Hair follicular keratinocyte (primary cell): ENCODE measurements around the gene LOX. TPM values are rescaled to one million over a fixed set of nuclear protein-coding genes. Genes with fewer than 3 reads are reported as not detected.

ENCODE experiments used
- total RNA-seq: library from RNA; depleted of rRNA; stranded (reverse); fragments of >200 nt; gene quantifications from 2 replicates; pipeline ENCODE4 v1.2.3, GENCODE V29; 2015

LOX gene, protein sequence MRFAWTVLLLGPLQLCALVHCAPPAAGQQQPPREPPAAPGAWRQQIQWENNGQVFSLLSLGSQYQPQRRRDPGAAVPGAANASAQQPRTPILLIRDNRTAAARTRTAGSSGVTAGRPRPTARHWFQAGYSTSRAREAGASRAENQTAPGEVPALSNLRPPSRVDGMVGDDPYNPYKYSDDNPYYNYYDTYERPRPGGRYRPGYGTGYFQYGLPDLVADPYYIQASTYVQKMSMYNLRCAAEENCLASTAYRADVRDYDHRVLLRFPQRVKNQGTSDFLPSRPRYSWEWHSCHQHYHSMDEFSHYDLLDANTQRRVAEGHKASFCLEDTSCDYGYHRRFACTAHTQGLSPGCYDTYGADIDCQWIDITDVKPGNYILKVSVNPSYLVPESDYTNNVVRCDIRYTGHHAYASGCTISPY
- 1.4 and 1.6 TPM in 2 replicates for total RNA-seq

DNA sequence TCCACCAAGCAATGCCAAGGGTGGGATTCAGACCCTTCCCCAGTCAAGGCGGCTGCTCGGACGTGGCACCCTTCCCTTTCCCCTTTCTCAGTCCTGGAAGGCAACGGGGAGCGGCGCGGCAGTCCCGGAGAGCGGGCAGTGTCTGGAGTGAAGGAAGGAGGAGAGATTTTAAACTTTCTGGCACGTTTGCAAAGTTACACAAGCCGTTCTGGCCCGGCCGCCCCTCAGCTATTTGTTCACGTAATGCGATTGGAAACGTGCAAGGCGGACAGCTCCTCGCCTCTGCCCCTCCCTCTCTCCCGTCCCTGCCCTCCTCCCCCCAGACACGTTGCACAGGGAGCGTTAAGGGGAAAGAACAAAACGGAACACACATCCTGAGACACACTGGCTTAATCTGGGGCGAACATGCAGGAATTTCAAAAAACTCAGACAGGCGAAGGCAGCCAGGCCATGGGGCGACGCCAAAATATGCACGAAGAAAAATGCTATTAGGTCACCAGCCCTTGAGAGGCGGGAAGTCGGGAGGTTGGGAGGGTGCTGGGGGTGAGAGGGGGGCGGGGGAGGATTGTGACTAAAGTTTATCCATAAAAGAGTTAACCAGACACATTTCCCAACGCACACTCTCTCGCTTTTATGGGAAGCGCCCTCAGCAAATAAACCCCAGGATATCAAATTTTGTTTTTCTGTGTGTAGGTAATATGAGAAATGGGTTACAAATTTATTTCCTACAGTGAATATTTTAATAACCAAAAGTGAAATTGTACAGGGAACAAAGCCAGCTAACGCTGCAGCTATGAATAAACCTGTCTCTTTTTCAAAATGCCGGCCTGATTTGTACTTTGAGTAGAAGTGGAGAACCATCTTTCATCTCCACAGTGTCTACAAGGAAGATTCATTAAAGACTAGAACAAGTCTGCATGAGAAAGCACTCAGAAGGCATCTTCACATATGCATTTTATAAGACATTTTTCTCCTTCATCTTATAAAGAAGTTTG lies at the start of gene LOX:
TSS of gene LOX (minus strand) at position 144 of the 995 bp plus-strand sequence. CDS start 274 bp downstream, outside the sequence.

Other genes starting within 250 kb of the LOX start
- gene FTMT, start 226.4 kb downstream of the LOX start, total RNA-seq, result not detected in 2 replicates
- gene SRFBP1, start 116.3 kb downstream of the LOX start, total RNA-seq, result 10.0 and 12.7 TPM in 2 replicates
- not detected in 2 replicates for gene ZNF474, start 51.3 kb upstream of the LOX start, total RNA-seq
- gene SNCAIP, start 234.0 kb upstream of the LOX start, total RNA-seq, result not detected in 2 replicates